GM23338 (cell line): ENCODE measurements around the gene RSPH6A. TPM values are rescaled to one million over a fixed set of nuclear protein-coding genes. Genes with fewer than 3 reads are reported as not detected.

Experiments used
- ATAC-seq: fragments of 200-7000 bp; cut with Tn5 transposase; 3 replicates; pipeline ENCODE4 v1.9.1; 2020
- DNase-seq: peaks from one replicate; pipeline ENCODE4 v3.0.0-alpha.2; 2015; ENCODE audit warnings: low spot score
- H2AFZ ChIP-seq: fragments of 200-600 bp; sonication (generic); 2 replicates; pipeline ENCODE4 v1.8.0; 2016; ENCODE audit warnings: antibody characterized with exemption, mild to moderate bottlenecking, moderate library complexity
- H3F3A ChIP-seq: fragments of 200-600 bp; sonication (generic); replicated peaks from 2 replicates; pipeline ENCODE4 v1.8.0; 2017; ENCODE audit warnings: antibody characterized with exemption, mixed run types, low read depth
- H3K27ac ChIP-seq: fragments of 200-600 bp; sonication (generic); 2 replicates; pipeline ENCODE4 v1.6.1; 2016; ENCODE audit warnings: low read depth
- H3K27me3 ChIP-seq: fragments of 200-600 bp; sonication (generic); 2 replicates; pipeline ENCODE4 v1.8.0; 2016; ENCODE audit warnings: mild to moderate bottlenecking, mixed run types, moderate library complexity; ENCODE audit not compliant: insufficient read depth
- H3K36me3 ChIP-seq: fragments of 200-600 bp; sonication (generic); 2 replicates; pipeline ENCODE4 v1.8.0; 2016; ENCODE audit warnings: mild to moderate bottlenecking; ENCODE audit not compliant: insufficient read depth
- H3K4me1 ChIP-seq: fragments of 200-600 bp; sonication (generic); 2 replicates; pipeline ENCODE4 v1.8.0; 2016; ENCODE audit warnings: mild to moderate bottlenecking, moderate library complexity; ENCODE audit not compliant: insufficient read depth
- H3K4me2 ChIP-seq: fragments of 200-600 bp; sonication (generic); 2 replicates; pipeline ENCODE4 v1.7.1; 2017; ENCODE audit warnings: mixed run types
- H3K4me3 ChIP-seq: fragments of 200-600 bp; sonication (generic); 2 replicates; pipeline ENCODE4 v1.6.1; 2016; ENCODE audit warnings: mixed run types
- H3K79me2 ChIP-seq: fragments of 200-600 bp; sonication (generic); replicated peaks from 2 replicates; pipeline ENCODE4 v1.8.0; 2017; ENCODE audit warnings: mild to moderate bottlenecking; ENCODE audit not compliant: insufficient read depth
- H3K9me2 ChIP-seq: fragments of 200-600 bp; sonication (generic); 2 replicates; pipeline ENCODE4 v1.8.0; 2017; ENCODE audit not compliant: insufficient read depth
- H4K20me1 ChIP-seq: fragments of 200-600 bp; sonication (generic); replicated peaks from 2 replicates; pipeline ENCODE4 v1.8.0; 2017; ENCODE audit warnings: mild to moderate bottlenecking; ENCODE audit not compliant: insufficient read depth
- H3K27ac Mint-ChIP-seq: 2 replicates; pipeline ENCODE4 v1.8.0; 2020; ENCODE audit warnings: inconsistent platforms, mild to moderate bottlenecking, moderate library complexity, mixed read lengths
- H3K27me3 Mint-ChIP-seq: 3 replicates; pipeline ENCODE4 v1.8.0; 2022; ENCODE audit warnings: low read depth, mild to moderate bottlenecking, moderate library complexity, mixed read lengths, inconsistent platforms; ENCODE audit not compliant: insufficient read depth, poor library complexity
- H3K36me3 Mint-ChIP-seq: 3 replicates; pipeline ENCODE4 v1.8.0; 2021; ENCODE audit warnings: low read depth, mild to moderate bottlenecking, inconsistent platforms, moderate library complexity, mixed read lengths
- H3K4me1 Mint-ChIP-seq: 3 replicates; pipeline ENCODE4 v1.8.0; 2020; ENCODE audit warnings: mild to moderate bottlenecking, inconsistent platforms, mixed read lengths
- H3K4me3 Mint-ChIP-seq: 3 replicates; pipeline ENCODE4 v1.8.0; 2021; ENCODE audit warnings: moderate library complexity, mild to moderate bottlenecking, inconsistent platforms, mixed read lengths
- H3K9me3 Mint-ChIP-seq: 3 replicates; pipeline ENCODE4 v1.8.0; 2020; ENCODE audit warnings: moderate library complexity, mild to moderate bottlenecking, inconsistent platforms, mixed read lengths
- NANOG ChIP-seq: IDR thresholded peaks from 2 replicates; pipeline ENCODE4 v1.6.1; 2016; ENCODE audit warnings: antibody characterized with exemption, borderline replicate concordance
- POLR2AphosphoS5 ChIP-seq: IDR thresholded peaks from 2 replicates; pipeline ENCODE4 v1.6.1; 2016; ENCODE audit warnings: antibody characterized with exemption, low read depth
- polyA plus RNA-seq: library from polyadenylated mRNA; unstranded; fragments of >200 nt; fragmentation: Nextera tagmentation; extraction: Ambion mirVana; gene quantifications from 2 replicates; pipeline ENCODE4 v1.2.1, GENCODE V29; 2016
- total RNA-seq: library from RNA; depleted of rRNA; stranded (reverse); fragments of >200 nt; shearing (Covaris generic); gene quantifications from 2 replicates; pipeline ENCODE4 v1.2.3, GENCODE V29; 2014
- TF ChIP-seq, protein P1 (sequence below): IDR thresholded peaks from 2 replicates; pipeline ENCODE4 v1.6.1; 2016; ENCODE audit warnings: antibody characterized with exemption
- TF ChIP-seq, protein P2 (sequence below): fragments of 250-450 bp; sonication (Bioruptor Pico); IDR thresholded peaks from 2 replicates; pipeline ENCODE4 v1.5.0; 2020; ENCODE audit warnings: mild to moderate bottlenecking, moderate library complexity

Gene RSPH6A
- total and polyA plus RNA-seq, 2 experiments from 2014 or later: 0.11 to 0.21 TPM

DNA sequence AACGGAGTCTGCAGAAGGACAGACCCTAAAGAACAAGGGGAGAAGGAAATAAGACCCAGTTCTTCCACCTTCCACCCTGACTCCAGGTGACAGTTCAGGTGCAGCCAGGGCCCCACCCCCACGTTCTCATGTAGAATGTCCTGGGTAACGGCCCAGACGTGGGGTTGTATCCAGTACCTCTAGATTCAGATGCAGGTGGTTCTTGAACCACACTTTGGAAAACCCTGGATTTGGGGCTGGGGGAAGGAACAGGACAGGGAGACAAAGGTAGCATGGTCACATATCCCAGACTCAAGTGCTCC lies 35.0 kb downstream of the RSPH6A start:
- no peaks in the 10 kb centered on the region for H3K79me2 ChIP-seq
- H2AFZ ChIP-seq: no peak overlapping the region
- TF ChIP-seq NANOG (no peak), POLR2AphosphoS5 (no peak)
- TF ChIP-seq, protein P1, sequence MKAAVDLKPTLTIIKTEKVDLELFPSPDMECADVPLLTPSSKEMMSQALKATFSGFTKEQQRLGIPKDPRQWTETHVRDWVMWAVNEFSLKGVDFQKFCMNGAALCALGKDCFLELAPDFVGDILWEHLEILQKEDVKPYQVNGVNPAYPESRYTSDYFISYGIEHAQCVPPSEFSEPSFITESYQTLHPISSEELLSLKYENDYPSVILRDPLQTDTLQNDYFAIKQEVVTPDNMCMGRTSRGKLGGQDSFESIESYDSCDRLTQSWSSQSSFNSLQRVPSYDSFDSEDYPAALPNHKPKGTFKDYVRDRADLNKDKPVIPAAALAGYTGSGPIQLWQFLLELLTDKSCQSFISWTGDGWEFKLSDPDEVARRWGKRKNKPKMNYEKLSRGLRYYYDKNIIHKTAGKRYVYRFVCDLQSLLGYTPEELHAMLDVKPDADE: no peak
- TF ChIP-seq, protein P2, sequence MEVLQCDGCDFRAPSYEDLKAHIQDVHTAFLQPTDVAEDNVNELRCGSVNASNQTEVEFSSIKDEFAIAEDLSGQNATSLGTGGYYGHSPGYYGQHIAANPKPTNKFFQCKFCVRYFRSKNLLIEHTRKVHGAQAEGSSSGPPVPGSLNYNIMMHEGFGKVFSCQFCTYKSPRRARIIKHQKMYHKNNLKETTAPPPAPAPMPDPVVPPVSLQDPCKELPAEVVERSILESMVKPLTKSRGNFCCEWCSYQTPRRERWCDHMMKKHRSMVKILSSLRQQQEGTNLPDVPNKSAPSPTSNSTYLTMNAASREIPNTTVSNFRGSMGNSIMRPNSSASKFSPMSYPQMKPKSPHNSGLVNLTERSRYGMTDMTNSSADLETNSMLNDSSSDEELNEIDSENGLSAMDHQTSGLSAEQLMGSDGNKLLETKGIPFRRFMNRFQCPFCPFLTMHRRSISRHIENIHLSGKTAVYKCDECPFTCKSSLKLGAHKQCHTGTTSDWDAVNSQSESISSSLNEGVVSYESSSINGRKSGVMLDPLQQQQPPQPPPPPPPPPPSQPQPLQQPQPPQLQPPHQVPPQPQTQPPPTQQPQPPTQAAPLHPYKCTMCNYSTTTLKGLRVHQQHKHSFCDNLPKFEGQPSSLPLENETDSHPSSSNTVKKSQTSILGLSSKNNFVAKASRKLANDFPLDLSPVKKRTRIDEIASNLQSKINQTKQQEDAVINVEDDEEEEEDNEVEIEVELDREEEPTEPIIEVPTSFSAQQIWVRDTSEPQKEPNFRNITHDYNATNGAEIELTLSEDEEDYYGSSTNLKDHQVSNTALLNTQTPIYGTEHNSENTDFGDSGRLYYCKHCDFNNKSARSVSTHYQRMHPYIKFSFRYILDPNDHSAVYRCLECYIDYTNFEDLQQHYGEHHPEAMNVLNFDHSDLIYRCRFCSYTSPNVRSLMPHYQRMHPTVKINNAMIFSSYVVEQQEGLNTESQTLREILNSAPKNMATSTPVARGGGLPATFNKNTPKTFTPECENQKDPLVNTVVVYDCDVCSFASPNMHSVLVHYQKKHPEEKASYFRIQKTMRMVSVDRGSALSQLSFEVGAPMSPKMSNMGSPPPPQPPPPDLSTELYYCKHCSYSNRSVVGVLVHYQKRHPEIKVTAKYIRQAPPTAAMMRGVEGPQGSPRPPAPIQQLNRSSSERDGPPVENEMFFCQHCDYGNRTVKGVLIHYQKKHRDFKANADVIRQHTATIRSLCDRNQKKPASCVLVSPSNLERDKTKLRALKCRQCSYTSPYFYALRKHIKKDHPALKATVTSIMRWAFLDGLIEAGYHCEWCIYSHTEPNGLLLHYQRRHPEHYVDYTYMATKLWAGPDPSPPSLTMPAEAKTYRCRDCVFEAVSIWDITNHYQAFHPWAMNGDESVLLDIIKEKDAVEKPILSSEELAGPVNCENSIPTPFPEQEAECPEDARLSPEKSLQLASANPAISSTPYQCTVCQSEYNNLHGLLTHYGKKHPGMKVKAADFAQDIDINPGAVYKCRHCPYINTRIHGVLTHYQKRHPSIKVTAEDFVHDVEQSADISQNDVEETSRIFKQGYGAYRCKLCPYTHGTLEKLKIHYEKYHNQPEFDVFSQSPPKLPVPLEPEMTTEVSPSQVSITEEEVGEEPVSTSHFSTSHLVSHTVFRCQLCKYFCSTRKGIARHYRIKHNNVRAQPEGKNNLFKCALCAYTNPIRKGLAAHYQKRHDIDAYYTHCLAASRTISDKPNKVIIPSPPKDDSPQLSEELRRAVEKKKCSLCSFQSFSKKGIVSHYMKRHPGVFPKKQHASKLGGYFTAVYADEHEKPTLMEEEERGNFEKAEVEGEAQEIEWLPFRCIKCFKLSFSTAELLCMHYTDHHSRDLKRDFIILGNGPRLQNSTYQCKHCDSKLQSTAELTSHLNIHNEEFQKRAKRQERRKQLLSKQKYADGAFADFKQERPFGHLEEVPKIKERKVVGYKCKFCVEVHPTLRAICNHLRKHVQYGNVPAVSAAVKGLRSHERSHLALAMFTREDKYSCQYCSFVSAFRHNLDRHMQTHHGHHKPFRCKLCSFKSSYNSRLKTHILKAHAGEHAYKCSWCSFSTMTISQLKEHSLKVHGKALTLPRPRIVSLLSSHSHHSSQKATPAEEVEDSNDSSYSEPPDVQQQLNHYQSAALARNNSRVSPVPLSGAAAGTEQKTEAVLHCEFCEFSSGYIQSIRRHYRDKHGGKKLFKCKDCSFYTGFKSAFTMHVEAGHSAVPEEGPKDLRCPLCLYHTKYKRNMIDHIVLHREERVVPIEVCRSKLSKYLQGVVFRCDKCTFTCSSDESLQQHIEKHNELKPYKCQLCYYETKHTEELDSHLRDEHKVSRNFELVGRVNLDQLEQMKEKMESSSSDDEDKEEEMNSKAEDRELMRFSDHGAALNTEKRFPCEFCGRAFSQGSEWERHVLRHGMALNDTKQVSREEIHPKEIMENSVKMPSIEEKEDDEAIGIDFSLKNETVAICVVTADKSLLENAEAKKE: no peak
- H3K36me3 ChIP-seq: no peaks in the 10 kb centered on the region
- no peak overlapping the region for H3K27ac ChIP-seq
- H3K4me3 ChIP-seq: peak overlapping the region; percentile 70
- H3K27ac Mint-ChIP-seq: no peak overlapping the region
- H3K27me3 Mint-ChIP-seq: peaks cover 38% of the 10 kb centered on the region
- no peaks in the 10 kb centered on the region for H3K9me2 ChIP-seq
- H4K20me1 ChIP-seq: peaks cover 7% of the 10 kb centered on the region
- H3K27me3 ChIP-seq: peaks cover 8% of the 10 kb centered on the region
- peak overlapping the region; percentile 88 for H3K4me2 ChIP-seq
- no peak for DNase-seq
- peaks cover 14% of the 10 kb centered on the region; the same call in 1 of the 2 replicates for H3F3A ChIP-seq
- peaks cover 35% of the 10 kb centered on the region for H3K4me1 Mint-ChIP-seq
- peak; percentile 4 for ATAC-seq
- no peaks in the 10 kb centered on the region for H3K9me3 Mint-ChIP-seq
- peaks cover 33% of the 10 kb centered on the region for H3K4me1 ChIP-seq
- peaks cover 28% of the 10 kb centered on the region for H3K36me3 Mint-ChIP-seq
- peak overlapping the region; percentile 68 for H3K4me3 Mint-ChIP-seq
